Colonic mucosa (tissue), 4 donors: ENCODE results near the gene MYCN. TPM values are rescaled to one million over a fixed set of nuclear protein-coding genes. Genes with fewer than 3 reads are reported as not detected.

Source experiments
- DNase-seq: peaks from one replicate; pipeline ENCODE4 v3.0.0-alpha.2; 2020
- H3K27ac ChIP-seq: fragments of 200-600 bp; one replicate; pipeline ENCODE4 v1.8.0; 2021
- H3K27me3 ChIP-seq: fragments of 200-600 bp; one replicate; pipeline ENCODE4 v1.8.0; 2021
- H3K36me3 ChIP-seq: fragments of 200-600 bp; one replicate; pipeline ENCODE4 v1.8.0; 2021
- H3K4me1 ChIP-seq: fragments of 200-600 bp; one replicate; pipeline ENCODE4 v1.8.0; 2021; ENCODE audit warnings: mild to moderate bottlenecking
- H3K4me3 ChIP-seq: fragments of 200-600 bp; one replicate; pipeline ENCODE4 v1.8.0; 2021
- H3K9ac ChIP-seq, 2 donors: one replicate each; pipeline ENCODE4 v1.7.0; 2013; ENCODE audit warnings: control low read depth in 2 of 2, low read depth in 2 of 2, low read length in 2 of 2
- H3K9me3 ChIP-seq: fragments of 200-600 bp; one replicate; pipeline ENCODE4 v1.8.0; 2021
- CTCF ChIP-seq: fragments of 200-600 bp; IDR thresholded peaks from one replicate; pipeline ENCODE4 v1.8.0; 2022; ENCODE audit warnings: antibody characterized with exemption, mild to moderate bottlenecking
- intact Hi-C: fragments of 100-400 bp; cut with DNase I; formaldehyde crosslinking; loops from one replicate; pipeline ENCODE4 v1.14.1; 2022
- total RNA-seq, 2 donors: library from RNA; stranded (reverse); fragmentation: NEBNext Ultra II Directional in 1 of 2; extraction: Animal tissue kit (Norgen Biotek cat#: 25700) in 1 of 2; gene quantifications; one replicate each; pipeline ENCODE4 v1.2.1, GENCODE V29; 2021
- donor health status: healthy.
- donor health status: DM: no; HTN: no; CAD: no.
- donor health status: DM: no; HTN: no; CAD: no.

MYCN gene
- total RNA-seq, 2 donors from 2014 or later, result 1.5 to 1.7 TPM

- Histone ChIP-seq H3K9ac (no peak overlapping the region), H3K27me3 (no peaks in the 10 kb centered on the region), H3K4me1 (no peaks in the 10 kb centered on the region), H3K27ac (no peak overlapping the region), H3K36me3 (no peaks in the 10 kb centered on the region), H3K9me3 (no peaks in the 10 kb centered on the region), H3K4me3 (no peak overlapping the region)
- no peak for DNase-seq
- TF ChIP-seq CTCF, result no peak
- intact Hi-C loops, result no loop called here
These were observed 45.2 kb downstream of the MYCN start for GRCh38 chr2:15985531-15985930.

- Histone ChIP-seq H3K36me3 (no peaks in the 10 kb centered on the region), H3K9me3 (no peaks in the 10 kb centered on the region), H3K27ac (no peak overlapping the region), H3K27me3 (no peaks in the 10 kb centered on the region), H3K4me3 (no peak overlapping the region), H3K9ac (no peak overlapping the region), H3K4me1 (no peaks in the 10 kb centered on the region)
- intact Hi-C loops, result no loop called here
- TF ChIP-seq CTCF, result no peak
- no peak for DNase-seq
These were observed 45.8 kb downstream of the MYCN start for GRCh38 chr2:15986068-15986560.

- H3K4me3 ChIP-seq, result no peak overlapping the region
- DNase-seq, result no peak
These were observed 46.3 kb downstream of the MYCN start for GRCh38 chr2:15986644-15987043.

GRCh38 chr2:15988733-15989132 lies 48.4 kb downstream of the MYCN start:
- no peak overlapping the region for H3K27ac ChIP-seq
- no peaks in the 10 kb centered on the region for H3K36me3 ChIP-seq
- no peak overlapping the region for H3K4me3 ChIP-seq
- no peak overlapping the region for H3K9ac ChIP-seq
- TF ChIP-seq CTCF, result no peak
- intact Hi-C loops, result no loop called here
- no peak for DNase-seq
- H3K9me3 ChIP-seq, result no peaks in the 10 kb centered on the region
- H3K4me1 ChIP-seq, result no peaks in the 10 kb centered on the region
- H3K27me3 ChIP-seq, result no peaks in the 10 kb centered on the region

More at GRCh38 chr2:15986644-15987043, 46.3 kb downstream of the MYCN start:
- no peaks in the 10 kb centered on the region for H3K4me1 ChIP-seq
- H3K27ac ChIP-seq, result no peak overlapping the region
- no peaks in the 10 kb centered on the region for H3K9me3 ChIP-seq
- intact Hi-C loops, result no loop called here
- no peaks in the 10 kb centered on the region for H3K27me3 ChIP-seq
- H3K9ac ChIP-seq, result no peak overlapping the region
- TF ChIP-seq CTCF, result no peak
- H3K36me3 ChIP-seq, result no peaks in the 10 kb centered on the region

GRCh38 chr2:15989559-15989958 lies 49.2 kb downstream of the MYCN start:
- DNase-seq, result no peak
- Histone ChIP-seq H3K9ac (no peak overlapping the region), H3K36me3 (no peaks in the 10 kb centered on the region), H3K4me1 (no peaks in the 10 kb centered on the region), H3K9me3 (no peaks in the 10 kb centered on the region), H3K27me3 (no peaks in the 10 kb centered on the region), H3K4me3 (no peak overlapping the region), H3K27ac (no peak overlapping the region)
- TF ChIP-seq CTCF, result no peak
- intact Hi-C loops, result no loop called here
